NK-92 treated with Interleukin-12 subunit alpha and Interleukin-12 subunit beta, amount 100 ng/mL, for 24 hours (cell line): ENCODE measurements around the gene LAMB2.

ENCODE experiments used
- DNase-seq: peaks from one replicate; lab custom pipeline; 2025; lab: John Stamatoyannopoulos, UW

Gene LAMB2

GRCh38 chr3:49120438-49121131 lies 12.3 kb downstream of the LAMB2 start, which contains the start of gene USP19:
Gene USP19, minus strand, starts transcription at chr3:49120823. Its CDS starts 1,678 bp downstream, at chr3:49119145.
- DNase-seq = peak; percentile 78

GRCh38 chr3:49120096-49120437 lies 12.8 kb downstream of the LAMB2 start:
- no peak for DNase-seq

- no peak for DNase-seq
These were observed 13.4 kb downstream of the LAMB2 start for GRCh38 chr3:49119439-49119838.

GRCh38 chr3:49119036-49119435 lies 13.8 kb downstream of the LAMB2 start:
- DNase-seq = no peak

- DNase-seq = no peak
These were observed 20.6 kb downstream of the LAMB2 start for GRCh38 chr3:49112262-49112661.

GRCh38 chr3:49111347-49111746 lies 21.5 kb downstream of the LAMB2 start:
- no peak for DNase-seq

GRCh38 chr3:49110780-49111179 lies 22.1 kb downstream of the LAMB2 start:
- no peak for DNase-seq

GRCh38 chr3:49108346-49108745 lies 24.5 kb downstream of the LAMB2 start:
- DNase-seq = no peak

GRCh38 chr3:49104427-49105291 lies 28.2 kb downstream of the LAMB2 start, which contains the start of gene QARS1:
Gene QARS1, minus strand, starts transcription at chr3:49104757. Its CDS starts 24 bp downstream, at chr3:49104733.
- peak; percentile 80 for DNase-seq

GRCh38 chr3:49104052-49104426 lies 28.8 kb downstream of the LAMB2 start:
- no peak for DNase-seq

- DNase-seq = no peak
These were observed 32.7 kb downstream of the LAMB2 start for GRCh38 chr3:49100046-49100615.

GRCh38 chr3:49098910-49099630 lies 33.8 kb downstream of the LAMB2 start:
- no peak for DNase-seq

GRCh38 chr3:49098429-49098828 lies 34.4 kb downstream of the LAMB2 start:
- no peak for DNase-seq

- peak; percentile 93 for DNase-seq
These were observed 38.7 kb downstream of the LAMB2 start, which contains the start of gene QRICH1 for GRCh38 chr3:49093853-49094767. Gene QRICH1, minus strand, starts transcription at chr3:49094071. Its CDS starts 17,054 bp downstream, at chr3:49077017.

- DNase-seq = peak; percentile 69
These were observed 39.7 kb downstream of the LAMB2 start for GRCh38 chr3:49092938-49093852.

GRCh38 chr3:49081429-49081828 lies 51.4 kb downstream of the LAMB2 start:
- DNase-seq = no peak

GRCh38 chr3:49079270-49079669 lies 53.6 kb downstream of the LAMB2 start:
- no peak for DNase-seq

- DNase-seq = no peak
These were observed 56.2 kb downstream of the LAMB2 start for GRCh38 chr3:49076646-49077045.

- DNase-seq = no peak
These were observed 56.7 kb downstream of the LAMB2 start for GRCh38 chr3:49076116-49076515.
